ENCODE data around the gene TBC1D1. TPM values are rescaled to one million over a fixed set of nuclear protein-coding genes. Genes with fewer than 3 reads are reported as not detected.

The TBC1D1 gene, protein sequence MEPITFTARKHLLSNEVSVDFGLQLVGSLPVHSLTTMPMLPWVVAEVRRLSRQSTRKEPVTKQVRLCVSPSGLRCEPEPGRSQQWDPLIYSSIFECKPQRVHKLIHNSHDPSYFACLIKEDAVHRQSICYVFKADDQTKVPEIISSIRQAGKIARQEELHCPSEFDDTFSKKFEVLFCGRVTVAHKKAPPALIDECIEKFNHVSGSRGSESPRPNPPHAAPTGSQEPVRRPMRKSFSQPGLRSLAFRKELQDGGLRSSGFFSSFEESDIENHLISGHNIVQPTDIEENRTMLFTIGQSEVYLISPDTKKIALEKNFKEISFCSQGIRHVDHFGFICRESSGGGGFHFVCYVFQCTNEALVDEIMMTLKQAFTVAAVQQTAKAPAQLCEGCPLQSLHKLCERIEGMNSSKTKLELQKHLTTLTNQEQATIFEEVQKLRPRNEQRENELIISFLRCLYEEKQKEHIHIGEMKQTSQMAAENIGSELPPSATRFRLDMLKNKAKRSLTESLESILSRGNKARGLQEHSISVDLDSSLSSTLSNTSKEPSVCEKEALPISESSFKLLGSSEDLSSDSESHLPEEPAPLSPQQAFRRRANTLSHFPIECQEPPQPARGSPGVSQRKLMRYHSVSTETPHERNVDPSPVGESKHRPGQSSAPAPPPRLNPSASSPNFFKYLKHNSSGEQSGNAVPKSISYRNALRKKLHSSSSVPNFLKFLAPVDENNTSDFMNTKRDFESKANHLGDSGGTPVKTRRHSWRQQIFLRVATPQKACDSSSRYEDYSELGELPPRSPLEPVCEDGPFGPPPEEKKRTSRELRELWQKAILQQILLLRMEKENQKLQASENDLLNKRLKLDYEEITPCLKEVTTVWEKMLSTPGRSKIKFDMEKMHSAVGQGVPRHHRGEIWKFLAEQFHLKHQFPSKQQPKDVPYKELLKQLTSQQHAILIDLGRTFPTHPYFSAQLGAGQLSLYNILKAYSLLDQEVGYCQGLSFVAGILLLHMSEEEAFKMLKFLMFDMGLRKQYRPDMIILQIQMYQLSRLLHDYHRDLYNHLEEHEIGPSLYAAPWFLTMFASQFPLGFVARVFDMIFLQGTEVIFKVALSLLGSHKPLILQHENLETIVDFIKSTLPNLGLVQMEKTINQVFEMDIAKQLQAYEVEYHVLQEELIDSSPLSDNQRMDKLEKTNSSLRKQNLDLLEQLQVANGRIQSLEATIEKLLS (N-terminal part only)
- total RNA-seq: 100 to 1,000 TPM; 114 to 134 (median 118) TPM
- polyA plus RNA-seq: 86.7 TPM
- long read RNA-seq, donor 1, partial matches to known transcripts: 51 of 140 reads
- long read RNA-seq, donor 1, other reads (novel, unspliced or antisense): 81 of 140 reads
- long read RNA-seq, donor 2, full-length matches to known transcripts: 6 of 82 reads
- long read RNA-seq, donor 2, partial matches to known transcripts: 30 of 82 reads
- long read RNA-seq, donor 2, other reads (novel, unspliced or antisense): 46 of 82 reads
- long read RNA-seq, donor 3, transcript TBC1D1-203 (3 exons, 1,567 nt): major isoform, 5 of 281 reads
- long read RNA-seq, donor 3, partial matches to known transcripts: 212 of 281 reads
- long read RNA-seq, donor 3, other reads (novel, unspliced or antisense): 63 of 281 reads
- long read RNA-seq, donor 4, transcript TBC1D1-203 (3 exons, 1,567 nt): major isoform, 11 of 83 reads
- long read RNA-seq, donor 4, partial matches to known transcripts: 24 of 83 reads
- long read RNA-seq, donor 4, other reads (novel, unspliced or antisense): 48 of 83 reads

DNA sequence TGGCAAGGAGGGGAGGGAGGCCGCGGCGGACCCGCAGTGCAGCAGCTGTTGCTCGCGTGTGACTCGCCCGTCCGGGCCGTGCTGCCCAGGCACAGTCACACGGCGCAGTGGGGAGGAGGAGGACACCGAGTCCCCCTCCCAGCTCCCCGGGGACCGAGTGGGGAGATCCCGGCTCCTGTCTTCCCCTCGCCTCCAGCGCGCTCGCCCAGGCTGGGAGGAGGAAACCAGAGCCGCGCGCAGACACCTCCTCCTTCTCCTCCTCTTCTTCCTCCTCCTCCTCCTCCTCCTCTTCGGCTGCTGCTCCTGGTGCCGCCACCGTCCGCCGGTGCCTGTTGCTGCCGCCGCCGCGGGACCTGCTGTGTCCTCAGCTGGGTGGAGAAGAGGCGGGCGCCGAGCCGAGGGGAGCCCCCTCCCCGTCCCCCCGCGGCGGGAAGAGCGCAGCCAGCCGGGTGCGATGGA, at the start of gene TBC1D1:
TSS of gene TBC1D1 (plus strand) at position 284 of the 459 bp plus-strand sequence. CDS start 11,012 bp downstream, outside the sequence.
- under 1% methylated on average over 43 of the region's 43 CpGs for WGBS
- intact Hi-C loops (cut with DNase I): loop anchor here in 3 of 4 donors (5.0 to 10.0 kb wide), 3 partner anchors 74 to 86 kb away; partner anchors contain the start of gene PTTG2 (in 1 of the 3)
- DNase-seq: peak; percentile 62 to 89 (median 86)
- Histone ChIP-seq H3K4me1 (ENCODE audit: control insufficient read depth, insufficient read depth, low read length) (peaks cover 3% of the 10 kb centered on the region), H3K4me3 (ENCODE audit: low read length) (peak within 1 kb of the TSS; percentile 92), H3K9me3 (ENCODE audit: control insufficient read depth, low read length) (no peaks in the 10 kb centered on the region), H3K27me3 (ENCODE audit: control insufficient read depth, insufficient read depth) (no peaks in the 10 kb centered on the region), H3K27ac (ENCODE audit: low read length) (peak within 1 kb of the TSS; percentile 92)
- ATAC-seq: peak; percentile 71 to 72

DNA sequence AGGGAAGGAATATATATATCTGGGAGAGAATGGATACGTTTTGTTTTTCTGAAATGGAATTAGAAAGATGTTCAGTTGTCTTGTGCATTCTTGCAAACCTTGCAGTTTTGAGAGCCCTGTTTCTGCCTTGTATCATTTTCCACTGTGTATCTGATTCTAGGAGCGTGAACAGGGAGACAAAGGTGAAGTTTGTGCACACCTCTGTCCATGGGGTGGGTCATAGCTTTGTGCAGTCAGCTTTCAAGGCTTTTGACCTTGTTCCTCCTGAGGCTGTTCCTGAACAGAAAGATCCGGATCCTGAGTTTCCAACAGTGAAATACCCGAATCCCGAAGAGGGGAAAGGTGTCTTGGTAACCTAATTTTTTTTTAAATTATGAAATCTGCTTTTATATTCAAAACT, 46.7 kb upstream of the TBC1D1 start:
- DNase-seq: no peak
- no peak for ATAC-seq
- Histone ChIP-seq H3K27ac (ENCODE audit: low read length) (no peak overlapping the region), H3K4me1 (ENCODE audit: control insufficient read depth, insufficient read depth, low read length) (no peaks in the 10 kb centered on the region), H3K27me3 (ENCODE audit: control insufficient read depth, insufficient read depth) (no peaks in the 10 kb centered on the region), H3K4me3 (ENCODE audit: low read length) (no peak overlapping the region), H3K9me3 (ENCODE audit: control insufficient read depth, low read length) (no peaks in the 10 kb centered on the region)
- intact Hi-C loops (cut with DNase I): no loop called here
- 96% methylated on average over 5 of the region's 5 CpGs for WGBS

DNA sequence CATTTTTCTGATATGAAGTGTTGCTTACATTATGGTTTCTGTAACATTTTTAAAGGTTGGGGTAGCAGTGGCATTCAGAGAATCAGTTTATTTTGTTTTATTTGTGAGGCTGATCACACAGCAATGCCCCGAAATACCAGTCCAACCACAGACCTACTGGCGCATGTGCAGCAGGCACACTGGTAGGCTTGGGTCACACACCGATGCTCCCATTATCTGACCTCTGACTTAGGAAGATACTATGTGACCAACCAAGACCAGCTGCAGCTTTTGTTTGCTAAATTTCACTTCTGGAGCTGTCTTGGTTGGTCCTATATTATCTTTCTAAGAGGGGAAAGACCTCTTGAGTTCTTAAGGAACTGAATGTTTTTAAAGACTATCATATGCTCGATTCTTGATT, 45.7 kb upstream of the TBC1D1 start:
- H3K9me3 ChIP-seq (ENCODE audit: control insufficient read depth, low read length): no peaks in the 10 kb centered on the region
- intact Hi-C loops (cut with DNase I): no loop called here
- no peak overlapping the region for H3K4me3 ChIP-seq (ENCODE audit: low read length)
- no peak for ATAC-seq
- H3K27me3 ChIP-seq (ENCODE audit: control insufficient read depth, insufficient read depth): no peaks in the 10 kb centered on the region
- no peak overlapping the region for H3K27ac ChIP-seq (ENCODE audit: low read length)
- no peak for DNase-seq
- no peaks in the 10 kb centered on the region for H3K4me1 ChIP-seq (ENCODE audit: control insufficient read depth, insufficient read depth, low read length)
- WGBS: 94% methylated on average over 4 of the region's 4 CpGs

DNA sequence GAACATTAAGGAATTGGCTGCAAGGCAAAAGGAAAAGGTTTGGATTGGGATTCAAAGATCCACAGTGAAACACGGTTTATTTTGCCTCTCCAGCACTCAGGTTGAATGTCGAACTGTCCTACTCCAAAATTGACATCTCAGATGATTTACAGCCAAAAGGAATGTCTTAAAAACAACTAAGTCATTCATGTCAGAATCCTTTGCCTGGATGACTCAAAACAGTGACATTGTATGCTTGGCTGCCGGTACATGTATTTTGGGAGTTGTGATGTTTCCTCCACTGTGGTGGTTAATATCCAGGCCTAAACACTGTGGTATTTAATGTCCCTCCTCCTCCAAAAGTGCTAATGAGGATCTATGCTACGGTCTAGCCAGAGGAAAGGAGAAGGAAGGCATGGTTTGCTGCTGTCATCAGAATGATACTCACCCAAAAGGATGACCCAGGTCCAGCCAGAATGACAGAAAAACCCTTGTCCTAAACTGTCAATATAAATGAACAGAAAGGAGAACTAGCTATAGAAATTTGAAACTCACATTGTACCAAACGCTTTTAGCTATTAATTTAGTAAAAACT, 43.5 kb upstream of the TBC1D1 start:
- WGBS: 70% methylated on average over 5 of the region's 5 CpGs
- Histone ChIP-seq H3K4me1 (ENCODE audit: control insufficient read depth, insufficient read depth, low read length) (no peaks in the 10 kb centered on the region), H3K4me3 (ENCODE audit: low read length) (no peak overlapping the region), H3K9me3 (ENCODE audit: control insufficient read depth, low read length) (no peaks in the 10 kb centered on the region), H3K27ac (ENCODE audit: low read length) (no peak overlapping the region), H3K27me3 (ENCODE audit: control insufficient read depth, insufficient read depth) (no peaks in the 10 kb centered on the region)
- ATAC-seq (no peak), DNase-seq (no peak)
- intact Hi-C loops (cut with DNase I): no loop called here

DNA sequence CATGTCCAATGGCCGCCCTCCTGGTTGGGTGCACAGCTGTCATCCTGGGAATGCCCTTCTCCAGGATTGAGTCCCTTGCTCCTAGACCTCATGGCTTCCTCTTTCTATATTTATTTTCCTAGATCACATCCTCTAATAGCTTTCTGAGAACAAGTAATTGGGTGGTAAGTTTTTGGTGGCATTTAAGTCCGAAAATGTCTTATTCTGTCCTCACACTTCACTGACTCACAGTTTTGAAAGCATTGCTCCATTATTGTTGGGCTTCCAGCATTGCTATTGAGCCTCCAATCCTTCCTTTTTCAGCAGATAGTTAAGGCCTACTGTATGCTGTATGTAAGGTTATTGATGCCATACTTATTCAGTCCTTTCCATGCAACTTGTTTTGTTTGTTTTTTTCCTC, 38.5 kb upstream of the TBC1D1 start:
- WGBS: 88% methylated on average over 2 of the region's 2 CpGs
- Histone ChIP-seq H3K9me3 (ENCODE audit: control insufficient read depth, low read length) (no peaks in the 10 kb centered on the region), H3K4me1 (ENCODE audit: control insufficient read depth, insufficient read depth, low read length) (no peaks in the 10 kb centered on the region), H3K27ac (ENCODE audit: low read length) (no peak overlapping the region), H3K27me3 (ENCODE audit: control insufficient read depth, insufficient read depth) (no peaks in the 10 kb centered on the region), H3K4me3 (ENCODE audit: low read length) (no peak overlapping the region)
- intact Hi-C loops (cut with DNase I): no loop called here
- DNase-seq (no peak), ATAC-seq (no peak)

DNA sequence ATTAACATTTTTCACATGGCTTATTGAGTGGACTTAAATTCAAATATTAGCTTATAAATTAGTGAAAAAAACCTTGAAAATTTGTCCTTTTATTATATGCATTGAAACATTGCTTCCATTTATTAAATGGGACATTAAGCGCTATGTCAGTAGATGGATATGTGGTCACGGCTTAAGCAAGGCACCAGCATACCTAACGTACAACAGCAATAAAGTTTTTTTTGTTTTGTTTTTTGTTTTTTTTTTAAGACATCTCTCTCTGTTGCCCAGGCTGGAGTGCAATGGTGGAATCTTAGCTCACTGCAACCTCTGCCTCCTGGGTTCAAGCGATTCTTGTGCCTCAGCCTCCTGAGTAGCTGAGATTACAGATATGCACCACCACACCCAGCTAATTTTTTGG, 32.8 kb upstream of the TBC1D1 start:
- H3K4me3 ChIP-seq (ENCODE audit: low read length): no peak overlapping the region
- no peak overlapping the region for H3K27ac ChIP-seq (ENCODE audit: low read length)
- no peak for DNase-seq
- ATAC-seq: no peak
- intact Hi-C loops (cut with DNase I): no loop called here
- WGBS: 88% methylated on average over 4 of the region's 4 CpGs
- no peaks in the 10 kb centered on the region for H3K27me3 ChIP-seq (ENCODE audit: control insufficient read depth, insufficient read depth)
- no peaks in the 10 kb centered on the region for H3K9me3 ChIP-seq (ENCODE audit: control insufficient read depth, low read length)
- H3K4me1 ChIP-seq (ENCODE audit: control insufficient read depth, insufficient read depth, low read length): no peaks in the 10 kb centered on the region

DNA sequence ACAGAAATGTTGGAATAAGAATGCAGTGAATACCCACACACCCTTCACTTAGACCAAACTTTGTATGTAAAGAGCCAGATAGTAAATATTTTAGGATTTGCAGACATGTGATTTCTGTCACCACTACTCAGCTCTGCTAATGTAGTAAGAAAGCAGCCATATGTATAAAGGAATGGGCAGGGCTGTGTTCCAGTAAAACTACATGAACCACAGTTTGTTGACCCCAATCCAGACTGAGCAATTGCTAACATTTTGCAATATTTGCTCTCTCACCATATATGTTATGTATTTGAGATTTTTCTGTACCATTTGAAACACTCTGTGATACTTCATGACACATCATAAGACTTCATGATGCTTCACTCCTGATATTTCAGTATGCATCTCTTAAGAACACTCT, 32.0 kb upstream of the TBC1D1 start:
- Histone ChIP-seq H3K27me3 (ENCODE audit: control insufficient read depth, insufficient read depth) (no peaks in the 10 kb centered on the region), H3K9me3 (ENCODE audit: control insufficient read depth, low read length) (no peaks in the 10 kb centered on the region), H3K27ac (ENCODE audit: low read length) (no peak overlapping the region), H3K4me3 (ENCODE audit: low read length) (no peak overlapping the region), H3K4me1 (ENCODE audit: control insufficient read depth, insufficient read depth, low read length) (no peaks in the 10 kb centered on the region)
- intact Hi-C loops (cut with DNase I): no loop called here
- DNase-seq: no peak
- no peak for ATAC-seq

DNA sequence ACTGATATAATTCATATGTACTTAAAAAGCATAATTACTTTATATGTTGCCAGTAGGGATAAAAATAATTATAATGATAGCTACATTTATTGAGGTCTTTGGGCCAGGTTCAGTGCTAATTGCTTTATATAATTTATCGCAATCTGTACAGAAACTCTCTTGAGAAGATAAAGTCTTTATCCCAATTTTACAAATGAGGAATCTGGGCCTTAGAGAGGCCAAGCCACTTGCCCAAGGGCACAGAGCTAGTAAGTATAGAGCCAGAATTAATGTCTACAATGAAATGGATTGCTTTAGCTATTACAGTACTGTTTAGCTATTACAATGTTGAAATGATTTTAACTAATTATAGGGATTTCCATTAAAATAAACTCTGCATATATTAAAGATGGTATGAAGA, 30.6 kb upstream of the TBC1D1 start:
- H3K4me3 ChIP-seq (ENCODE audit: low read length): no peak overlapping the region
- intact Hi-C loops (cut with DNase I): no loop called here
- H3K9me3 ChIP-seq (ENCODE audit: control insufficient read depth, low read length): no peaks in the 10 kb centered on the region
- DNase-seq (no peak), ATAC-seq (no peak)
- H3K4me1 ChIP-seq (ENCODE audit: control insufficient read depth, insufficient read depth, low read length): no peaks in the 10 kb centered on the region
- no peak overlapping the region for H3K27ac ChIP-seq (ENCODE audit: low read length)
- 92% methylated on average over 1 of the region's 1 CpG for WGBS
- H3K27me3 ChIP-seq (ENCODE audit: control insufficient read depth, insufficient read depth): no peaks in the 10 kb centered on the region

DNA sequence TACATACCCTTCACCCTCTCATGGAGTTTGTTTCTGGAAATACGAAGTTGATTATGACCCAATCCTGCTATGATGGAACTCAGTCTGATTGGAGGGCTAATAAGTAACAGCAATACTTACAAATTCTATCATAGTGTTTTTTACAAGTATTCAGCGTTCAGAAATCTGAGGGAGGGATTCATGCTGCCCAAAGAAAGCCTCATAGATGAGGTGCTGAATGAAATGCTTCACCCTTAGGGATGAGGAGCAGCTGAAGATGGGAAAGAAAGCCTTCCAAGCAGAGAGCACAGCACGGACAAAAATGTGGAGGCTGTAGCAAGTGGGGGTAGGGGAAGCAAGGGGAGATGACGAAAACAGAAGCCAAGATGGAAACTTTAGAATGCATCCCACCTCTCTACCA, 27.9 kb upstream of the TBC1D1 start:
- no peak overlapping the region for H3K4me3 ChIP-seq (ENCODE audit: low read length)
- H3K27me3 ChIP-seq (ENCODE audit: control insufficient read depth, insufficient read depth): no peaks in the 10 kb centered on the region
- no peaks in the 10 kb centered on the region for H3K9me3 ChIP-seq (ENCODE audit: control insufficient read depth, low read length)
- no peak for ATAC-seq
- WGBS: 85% methylated on average over 4 of the region's 4 CpGs
- DNase-seq: no peak
- H3K27ac ChIP-seq (ENCODE audit: low read length): no peak overlapping the region
- intact Hi-C loops (cut with DNase I): no loop called here
- no peaks in the 10 kb centered on the region for H3K4me1 ChIP-seq (ENCODE audit: control insufficient read depth, insufficient read depth, low read length)

DNA sequence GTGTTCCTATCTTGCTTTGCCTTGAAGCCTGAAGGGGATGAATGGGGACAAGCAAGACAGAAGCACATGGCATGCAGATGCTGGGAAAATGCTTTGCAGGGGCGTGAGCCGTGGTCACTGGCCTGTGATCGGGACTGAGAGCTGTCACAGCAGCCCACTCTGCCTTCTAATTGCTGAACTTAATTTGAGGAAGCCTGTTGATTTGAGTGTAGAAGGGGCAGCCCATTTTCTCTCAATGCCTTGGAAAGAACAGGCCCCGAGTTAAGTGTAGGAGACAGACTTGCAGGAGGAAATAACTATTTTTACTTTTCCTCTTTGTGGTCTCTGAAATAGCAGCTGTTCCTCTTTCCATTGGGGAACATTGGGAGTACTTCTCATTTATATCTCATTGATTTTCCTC, 26.1 kb upstream of the TBC1D1 start:
- Histone ChIP-seq H3K27me3 (ENCODE audit: control insufficient read depth, insufficient read depth) (no peaks in the 10 kb centered on the region), H3K27ac (ENCODE audit: low read length) (no peak overlapping the region), H3K4me1 (ENCODE audit: control insufficient read depth, insufficient read depth, low read length) (no peaks in the 10 kb centered on the region), H3K9me3 (ENCODE audit: control insufficient read depth, low read length) (no peaks in the 10 kb centered on the region), H3K4me3 (ENCODE audit: low read length) (no peak overlapping the region)
- peak in 1 of 2 donors; percentile 22 for ATAC-seq
- DNase-seq: no peak
- intact Hi-C loops (cut with DNase I): no loop called here
- 66% methylated on average over 4 of the region's 4 CpGs for WGBS
